Measurements from ENCODE around the gene GPC3.
"Not testable (repeated sequence)": the region's sequence is repeated elsewhere in the genome, so short reads cannot be mapped to it uniquely, and the experiment has no call there.

The GPC3 gene

DNA sequence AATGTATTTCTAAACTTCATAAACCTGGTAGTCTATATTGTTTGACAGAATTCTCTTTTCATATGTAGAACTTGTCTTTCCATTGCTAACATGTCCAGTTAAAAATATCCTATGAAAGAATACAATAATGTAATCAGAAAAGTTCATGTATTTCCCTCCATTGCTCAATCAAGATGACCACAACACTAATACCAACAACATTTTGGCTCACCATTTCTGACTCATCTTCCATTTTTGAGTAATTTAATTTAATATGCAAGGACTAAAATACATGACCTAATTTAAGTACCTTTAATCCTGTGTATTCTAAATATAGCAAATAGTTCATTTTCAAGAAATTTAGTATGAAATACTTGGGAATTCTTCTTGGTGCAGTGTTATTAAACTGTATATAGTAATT, 330.6 kb downstream of the GPC3 start:
- no peak for DNase-seq (ENCODE audit: low spot score)
- FAIRE-seq: no peak

DNA sequence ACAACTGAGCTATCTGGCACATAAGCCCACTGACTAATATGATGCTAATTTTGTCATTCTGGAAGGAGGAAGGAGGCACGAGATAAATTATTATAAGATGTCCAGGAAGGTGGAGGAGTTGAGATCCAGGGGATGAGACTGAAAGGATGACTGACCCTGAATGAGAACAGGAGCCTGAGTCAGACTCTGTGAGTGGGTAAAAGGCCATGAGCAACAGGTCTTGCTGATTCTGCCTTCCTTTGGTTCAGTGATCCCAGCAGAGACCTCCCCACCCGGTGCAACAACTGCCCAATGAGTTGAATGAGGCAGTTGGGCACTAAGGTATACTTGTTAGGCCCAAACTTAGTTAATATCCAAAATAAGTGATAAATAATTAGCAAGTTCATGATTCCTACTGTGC, 332.0 kb downstream of the GPC3 start:
- DNase-seq (ENCODE audit: low spot score): no peak
- FAIRE-seq: no peak

DNA sequence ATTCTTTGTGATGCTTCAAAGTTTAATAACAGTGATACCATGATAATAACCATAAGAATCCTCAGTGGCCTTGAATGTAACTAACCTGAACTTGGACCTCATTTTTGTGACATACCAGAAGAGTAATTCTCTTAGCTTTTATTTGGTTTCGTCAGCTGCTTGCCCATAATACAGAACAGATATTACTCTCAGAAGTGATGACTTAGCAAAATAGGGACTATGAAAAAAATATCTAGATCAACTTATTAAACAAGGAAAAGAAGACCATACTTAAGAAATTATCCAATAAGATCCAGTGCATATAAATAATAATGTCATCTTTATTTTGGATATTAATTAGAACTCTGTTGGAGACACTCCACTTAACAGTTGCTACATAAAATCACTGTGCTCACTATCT, 333.2 kb downstream of the GPC3 start:
- no peak for DNase-seq (ENCODE audit: low spot score)
- FAIRE-seq: no peak

- FAIRE-seq: no peak
These were observed 335.2 kb downstream of the GPC3 start for GRCh38 chrX:133650239-133650638.

GRCh38 chrX:133649651-133650050, 335.7 kb downstream of the GPC3 start:
- no peak for DNase-seq (ENCODE audit: low spot score)
- no peak for FAIRE-seq

More at GRCh38 chrX:133650239-133650638, 335.2 kb downstream of the GPC3 start:
- no peak for DNase-seq (ENCODE audit: low spot score)

DNA sequence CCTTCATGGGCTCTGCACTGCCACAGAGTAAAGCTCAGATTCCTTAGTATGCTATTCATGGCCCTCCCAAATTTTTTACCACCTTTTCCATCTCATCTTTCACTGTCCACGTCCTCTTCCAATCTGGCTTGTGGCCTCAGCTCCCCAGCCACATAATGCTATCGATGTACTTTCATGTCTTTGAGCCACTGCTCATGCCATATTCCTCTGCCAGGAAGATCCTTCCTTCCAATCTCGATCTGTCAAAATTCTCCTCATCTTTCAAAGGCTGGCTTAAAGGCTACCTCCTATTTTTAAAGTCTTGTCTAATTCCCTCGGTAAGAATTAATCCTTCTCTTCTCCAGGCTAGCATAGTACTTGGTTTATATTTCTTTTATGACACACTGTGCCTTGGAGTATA, 336.8 kb downstream of the GPC3 start:
- DNase-seq (ENCODE audit: low spot score) (no peak), FAIRE-seq (no peak)

GRCh38 chrX:133646719-133647116, 338.7 kb downstream of the GPC3 start:
- DNase-seq (ENCODE audit: low spot score): no peak

DNA sequence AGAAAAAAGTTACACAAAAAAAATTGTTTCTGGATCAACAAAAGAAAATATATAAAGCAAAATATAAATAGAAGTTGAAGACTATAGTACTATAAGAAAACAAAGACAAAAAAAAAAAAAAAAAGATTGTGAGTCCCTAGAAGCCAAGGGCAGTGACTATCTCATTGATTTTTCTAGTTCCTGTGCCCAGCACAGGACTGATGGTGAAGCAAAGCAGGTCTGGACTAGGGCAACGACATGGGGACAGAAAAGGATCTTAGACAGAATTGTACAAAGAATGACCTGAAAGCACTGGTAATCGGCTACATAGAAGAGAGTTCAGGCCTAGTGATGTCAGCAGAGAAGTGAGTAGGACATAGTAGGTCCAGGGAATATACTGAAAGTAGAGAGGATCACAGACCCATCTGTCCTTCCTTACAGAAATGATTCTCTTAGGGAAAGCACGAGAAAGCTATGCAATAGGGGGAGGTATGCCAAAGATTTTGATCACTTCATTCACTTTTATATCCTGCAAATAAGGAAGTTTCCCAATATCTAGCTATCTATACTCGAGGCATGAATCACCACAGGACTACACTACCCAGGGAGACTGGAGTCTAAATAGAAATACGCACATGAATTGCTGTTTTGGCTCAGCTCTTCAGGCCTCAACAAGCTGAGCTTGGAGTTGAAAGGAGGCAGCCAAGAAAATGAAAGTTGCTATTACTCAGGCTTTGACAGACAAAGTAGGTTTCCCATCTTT, 339.2 kb downstream of the GPC3 start:
- FAIRE-seq: no peak

More at GRCh38 chrX:133646719-133647116, 338.7 kb downstream of the GPC3 start:
- FAIRE-seq: no peak

DNA sequence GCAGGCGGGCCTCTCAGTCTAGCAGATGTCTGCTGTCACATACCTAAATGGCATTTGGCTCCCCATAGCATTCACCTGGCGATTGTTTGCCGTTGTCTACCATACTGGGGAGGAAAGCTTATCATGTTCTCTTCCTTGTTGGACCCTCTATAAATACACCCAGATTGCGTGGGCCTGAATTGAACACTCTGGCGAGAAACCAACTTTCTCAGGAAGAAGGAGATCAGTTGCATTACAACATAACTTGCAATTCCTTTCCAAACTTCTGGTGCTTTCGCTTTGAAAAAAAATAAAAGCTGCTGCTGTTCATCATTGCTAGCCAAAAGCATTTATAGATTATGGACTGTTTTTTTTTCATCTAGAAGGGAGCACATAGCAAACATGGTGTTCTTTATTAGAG, 340.1 kb downstream of the GPC3 start:
- no peak for DNase-seq (ENCODE audit: low spot score)
- FAIRE-seq: no peak

More for the DNA sequence above, 339.2 kb downstream of the GPC3 start:
- DNase-seq (ENCODE audit: low spot score): no peak

GRCh38 chrX:133640161-133641015, 345.0 kb downstream of the GPC3 start:
- FAIRE-seq (no peak), DNase-seq (ENCODE audit: low spot score) (no peak)

DNA sequence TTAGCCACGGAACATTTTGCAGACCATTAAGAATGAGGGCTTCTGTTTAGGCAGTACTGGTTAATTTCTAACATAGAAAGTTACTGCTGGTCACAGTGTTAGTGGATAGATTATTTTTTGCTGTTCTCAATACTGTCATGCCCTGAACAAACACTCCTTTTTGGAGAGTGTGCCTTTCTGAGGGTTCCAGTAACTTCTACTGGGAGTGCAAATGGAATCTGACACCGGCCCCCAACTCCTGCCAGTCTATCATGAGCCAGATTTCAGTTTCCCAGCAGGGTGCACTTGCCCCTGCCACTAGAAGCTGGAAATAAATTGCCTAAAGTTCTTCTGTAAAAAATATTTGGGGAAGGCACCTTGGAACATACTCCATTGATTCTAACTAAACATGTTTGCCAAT, 345.7 kb downstream of the GPC3 start:
- no peak for DNase-seq (ENCODE audit: low spot score)
- FAIRE-seq: no peak

GRCh38 chrX:133638285-133638684, 347.1 kb downstream of the GPC3 start:
- no peak for FAIRE-seq
- no peak for DNase-seq (ENCODE audit: low spot score)

DNA sequence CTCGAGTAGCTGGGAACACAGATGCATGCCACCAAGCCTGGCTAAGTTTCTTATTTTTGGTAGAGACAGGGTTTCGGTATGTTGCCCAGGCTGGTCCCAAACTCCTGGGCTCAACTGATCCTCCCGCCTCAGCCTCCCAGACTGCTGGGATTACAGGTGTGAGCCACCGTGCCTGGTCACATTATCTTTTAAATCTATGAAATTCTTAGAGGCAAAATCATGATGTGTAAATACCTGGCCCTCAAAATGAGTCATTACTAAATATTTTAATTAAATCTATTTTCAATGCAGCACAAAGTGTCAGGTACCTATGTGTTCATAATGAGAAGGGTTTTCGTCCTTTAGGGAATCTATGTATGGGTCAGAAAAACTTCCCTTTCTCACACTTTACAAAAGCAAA, 347.6 kb downstream of the GPC3 start:
- FAIRE-seq (no peak), DNase-seq (ENCODE audit: low spot score) (no peak)

GRCh38 chrX:133636009-133636408, 349.4 kb downstream of the GPC3 start:
- DNase-seq (ENCODE audit: low spot score): no peak
- no peak for FAIRE-seq

DNA sequence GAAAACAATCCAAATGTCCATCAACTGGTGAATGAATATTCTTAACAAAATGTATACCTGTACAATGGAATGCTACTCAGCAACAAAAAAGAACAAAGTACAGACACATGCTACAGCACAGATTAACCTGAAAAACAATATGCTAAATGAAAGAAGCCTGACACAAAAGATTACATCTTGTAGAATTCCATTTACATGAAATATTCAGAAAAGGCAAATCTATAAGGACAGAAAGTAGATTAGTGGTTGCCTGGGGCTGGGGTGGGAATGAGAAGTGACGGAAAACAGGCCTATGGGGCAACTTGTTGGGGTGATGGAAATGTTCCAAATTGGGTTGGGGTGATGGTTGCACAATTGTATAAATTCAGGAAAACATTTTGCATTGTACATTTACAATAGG, 351.0 kb downstream of the GPC3 start:
- FAIRE-seq: no peak
- no peak for DNase-seq (ENCODE audit: low spot score)

DNA sequence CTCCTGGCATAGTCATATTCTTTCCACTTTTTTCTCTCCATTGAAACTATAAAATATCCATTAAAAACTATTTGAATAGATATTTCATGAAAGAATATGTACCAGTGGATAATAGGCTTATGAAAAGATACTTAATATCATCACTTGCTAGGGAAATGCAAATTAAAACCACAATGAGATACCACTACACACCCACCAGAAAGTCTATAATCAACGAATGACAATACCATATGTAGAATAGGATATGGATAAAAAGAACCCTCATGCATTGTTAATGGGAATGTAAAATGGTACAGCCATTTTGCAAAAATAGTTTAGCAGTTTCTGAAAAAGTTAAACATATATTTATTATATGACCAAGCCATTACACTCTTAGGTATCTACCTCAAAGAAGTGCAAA, 351.4 kb downstream of the GPC3 start:
- FAIRE-seq (no peak), DNase-seq (ENCODE audit: low spot score) (no peak)

GRCh38 chrX:133633162-133633561, 352.2 kb downstream of the GPC3 start:
- FAIRE-seq (no peak), DNase-seq (ENCODE audit: low spot score) (no peak)

DNA sequence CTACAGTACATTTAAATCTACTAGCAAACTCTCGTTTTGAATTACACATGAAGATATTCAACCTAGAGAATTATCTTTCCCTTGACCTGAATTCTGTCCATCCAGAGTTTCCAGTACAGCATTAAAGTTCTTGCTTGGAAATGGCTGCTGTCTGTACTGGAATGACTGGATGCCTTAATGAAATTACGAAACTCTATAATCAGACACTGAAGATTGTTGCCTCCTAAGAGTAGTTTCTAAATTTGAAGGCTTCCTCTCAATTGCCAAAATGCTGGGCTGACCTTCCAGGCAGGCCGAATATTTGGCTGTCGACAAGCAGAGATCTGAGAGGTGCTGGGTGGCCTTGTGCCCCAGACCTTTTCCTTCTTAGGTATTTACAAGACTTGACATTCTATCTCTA, 355.0 kb downstream of the GPC3 start:
- no peak for DNase-seq (ENCODE audit: low spot score)
- no peak for FAIRE-seq

DNA sequence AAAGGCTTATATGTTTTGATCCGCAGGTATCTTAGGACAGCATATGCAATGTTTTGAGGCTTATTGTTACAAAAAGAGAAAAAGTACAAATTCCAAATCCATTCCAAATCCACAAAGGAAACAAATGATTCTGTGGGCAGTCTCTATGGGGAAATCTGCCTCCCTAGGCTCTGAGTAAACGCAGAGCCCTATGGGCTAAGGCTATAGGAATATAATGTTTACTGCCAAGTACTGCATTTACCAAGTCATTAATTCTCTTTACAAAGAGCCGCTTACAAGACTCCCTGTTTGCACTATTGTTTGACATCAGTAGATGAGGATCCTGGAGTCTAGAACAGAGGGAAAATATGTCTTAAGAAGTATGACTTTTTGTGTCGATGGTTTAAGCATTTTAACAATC, 357.7 kb downstream of the GPC3 start:
- FAIRE-seq (no peak), DNase-seq (ENCODE audit: low spot score) (no peak)

- not testable (repeated sequence) for FAIRE-seq
These were observed 364.0 kb downstream of the GPC3 start for GRCh38 chrX:133621384-133621783.

DNA sequence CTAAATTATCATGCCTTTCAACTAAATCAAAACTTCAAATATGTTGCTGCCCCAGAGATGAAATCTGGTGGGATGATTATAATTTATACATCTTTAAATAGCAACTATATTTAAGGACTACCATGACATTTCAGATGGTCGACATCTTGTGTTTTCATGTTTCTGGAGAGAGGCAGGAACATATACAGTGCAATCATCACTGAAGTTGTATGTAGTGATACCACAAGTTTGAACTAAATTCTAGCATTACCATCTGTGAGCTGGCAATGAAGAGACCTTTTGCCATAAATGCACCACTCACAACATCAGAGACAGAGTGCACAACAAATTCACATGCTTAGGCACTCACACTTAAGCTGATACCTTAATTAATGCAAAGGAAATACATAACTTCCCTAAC, 373.7 kb downstream of the GPC3 start:
- DNase-seq (ENCODE audit: low spot score) (no peak), FAIRE-seq (no peak)

More at GRCh38 chrX:133621384-133621783, 364.0 kb downstream of the GPC3 start:
- not testable (repeated sequence) for DNase-seq (ENCODE audit: low spot score)

DNA sequence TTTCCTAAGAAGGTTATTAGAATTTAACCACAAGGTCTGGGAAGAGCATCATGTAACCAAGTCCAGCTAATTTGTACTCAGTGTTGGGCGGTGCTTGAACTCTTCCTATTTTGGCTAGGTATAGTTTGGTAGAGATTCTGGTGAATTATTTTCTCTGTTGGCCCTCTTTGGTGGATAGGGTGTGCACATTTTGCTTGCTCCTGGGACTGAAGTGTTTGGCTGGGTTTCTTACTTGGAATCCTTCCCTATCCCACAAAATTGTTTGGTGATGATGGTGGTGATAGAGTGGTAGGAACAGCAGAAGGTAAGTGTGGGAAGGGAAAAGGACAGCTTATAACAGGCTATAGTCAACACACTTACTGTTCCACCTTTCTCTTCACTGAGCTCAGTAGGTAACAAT, 375.3 kb downstream of the GPC3 start:
- DNase-seq (ENCODE audit: low spot score): no peak
- no peak for FAIRE-seq

DNA sequence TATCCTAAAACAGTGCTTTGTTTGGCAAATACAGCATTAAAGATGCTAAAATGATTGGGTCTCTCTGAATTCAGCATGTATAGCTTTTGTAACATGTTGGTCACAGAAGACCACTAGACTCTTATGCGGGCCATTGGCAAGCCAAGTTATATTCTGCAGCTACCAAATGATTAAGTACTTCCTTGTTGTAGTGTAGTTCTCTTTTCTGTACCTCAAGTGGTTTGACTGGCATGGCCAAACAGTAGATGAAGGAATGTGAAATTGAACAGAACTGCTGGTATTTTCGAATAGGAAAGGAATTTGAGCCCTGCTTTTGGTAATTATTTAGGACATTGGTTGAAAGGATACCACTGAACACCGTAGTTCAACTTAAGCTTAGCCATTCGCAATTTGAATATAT, 376.2 kb downstream of the GPC3 start:
- DNase-seq (ENCODE audit: low spot score): no peak
- FAIRE-seq: no peak
